ENCODE measurements around the gene THADA. TPM values are rescaled to one million over a fixed set of nuclear protein-coding genes. Genes with fewer than 3 reads are reported as not detected.
"Not testable (repeated sequence)": the region's sequence is repeated elsewhere in the genome, so short reads cannot be mapped to it uniquely, and the experiment has no call there.

The THADA gene
- total RNA-seq, 1 donor from 2014 or later = 11.0 TPM

GRCh38 chr2:43556256-43556655 lies 39.6 kb downstream of the THADA start:
- H3K4me3 ChIP-seq (ENCODE audit: low read depth, low read length) = no peak overlapping the region
- DNase-seq (ENCODE audit: low read depth) = no peak
- TF ChIP-seq CTCF (conservative IDR thresholded peaks at IDR 0.05; ENCODE audit: low read depth, low read length) = no peak

GRCh38 chr2:43553341-43553855 lies 42.4 kb downstream of the THADA start:
- TF ChIP-seq CTCF (conservative IDR thresholded peaks at IDR 0.05; ENCODE audit: low read depth, low read length) = no peak

GRCh38 chr2:43551990-43552389 lies 43.8 kb downstream of the THADA start:
- DNase-seq (ENCODE audit: low read depth) = no peak
- TF ChIP-seq CTCF (conservative IDR thresholded peaks at IDR 0.05; ENCODE audit: low read depth, low read length) = no peak
- H3K4me3 ChIP-seq (ENCODE audit: low read depth, low read length) = no peak overlapping the region

More at GRCh38 chr2:43553341-43553855, 42.4 kb downstream of the THADA start:
- DNase-seq (ENCODE audit: low read depth) = no peak
- H3K4me3 ChIP-seq (ENCODE audit: low read depth, low read length) = no peak overlapping the region

- not testable (repeated sequence) for DNase-seq (ENCODE audit: low read depth); H3K4me3 ChIP-seq (ENCODE audit: low read depth, low read length)
Measured at GRCh38 chr2:43548381-43548780, 47.5 kb downstream of the THADA start.

- H3K4me3 ChIP-seq (ENCODE audit: low read depth, low read length) = no peak overlapping the region
- peak; percentile 49 for TF ChIP-seq CTCF (conservative IDR thresholded peaks at IDR 0.05; ENCODE audit: low read depth, low read length)
- no peak for DNase-seq (ENCODE audit: low read depth)
Measured at GRCh38 chr2:43542285-43542933, 53.4 kb downstream of the THADA start.

- DNase-seq (ENCODE audit: low read depth) = no peak
Measured at GRCh38 chr2:43541165-43541564, 54.7 kb downstream of the THADA start.

More at GRCh38 chr2:43541165-43541564, 54.7 kb downstream of the THADA start:
- no peak overlapping the region for H3K4me3 ChIP-seq (ENCODE audit: low read depth, low read length)
- TF ChIP-seq CTCF (conservative IDR thresholded peaks at IDR 0.05; ENCODE audit: low read depth, low read length) = no peak
